ENCODE data around the gene ENAM. TPM values are rescaled to one million over a fixed set of nuclear protein-coding genes. Genes with fewer than 3 reads are reported as not detected.

Gene ENAM
- polyA plus RNA-seq, 1 of the 3 experiments (the other 2 are of a cell fraction): 0.20 TPM

GRCh38 chr4:70658418-70658817, 29.9 kb downstream of the ENAM start:
- no peak overlapping the region for H3K4me3 ChIP-seq (ENCODE audit: low read depth in 2 of 2, low read length in 1 of 2)
- H3K27ac ChIP-seq (ENCODE audit: low read depth in 2 of 2, low read length in 1 of 2): no peak overlapping the region
- H3K27me3 ChIP-seq (ENCODE audit: insufficient read depth): no peaks in the 10 kb centered on the region; the same call in 1 of the 2 replicates
- H3K9me3 ChIP-seq: no peaks in the 10 kb centered on the region
- no peaks in the 10 kb centered on the region for H3K4me1 ChIP-seq (ENCODE audit: control insufficient read depth in 1 of 2, insufficient read depth in 2 of 2, low read depth in 1 of 2, low read length in 1 of 2)
- no peaks in the 10 kb centered on the region for H3F3A ChIP-seq (replicated peaks; ENCODE audit: insufficient read depth)
- H3K36me3 ChIP-seq (replicated peaks in 1 of 2; ENCODE audit: control insufficient read depth in 1 of 2, insufficient read depth in 2 of 2, low read length in 1 of 2): no peaks in the 10 kb centered on the region
- H3K9ac ChIP-seq: no peak overlapping the region
- ChIA-PET POLR2A (no interaction called here), CTCF (no interaction called here)
- no peaks in the 10 kb centered on the region for H3K79me2 ChIP-seq (ENCODE audit: insufficient read depth)
- no peak overlapping the region for H3K4me2 ChIP-seq
- no peaks in the 10 kb centered on the region for H4K20me1 ChIP-seq (ENCODE audit: insufficient read depth)
- TF ChIP-seq, protein P1, sequence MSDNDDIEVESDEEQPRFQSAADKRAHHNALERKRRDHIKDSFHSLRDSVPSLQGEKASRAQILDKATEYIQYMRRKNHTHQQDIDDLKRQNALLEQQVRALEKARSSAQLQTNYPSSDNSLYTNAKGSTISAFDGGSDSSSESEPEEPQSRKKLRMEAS (IDR thresholded peaks at IDR 0.05; ENCODE audit: low read depth): no peak
- TF ChIP-seq GATA2 (CRISPR knock-in tag; IDR thresholded peaks at IDR 0.05) (no peak), SIN3A (IDR thresholded peaks at IDR 0.05; ENCODE audit: borderline replicate concordance, low read depth, low read length) (no peak), CHD2 (IDR thresholded peaks at IDR 0.05; ENCODE audit: low read length, partially characterized antibody) (no peak), ELF1 (IDR thresholded peaks at IDR 0.05) (no peak), IRF3 (IDR thresholded peaks at IDR 0.05; ENCODE audit: low read depth, low read length) (no peak), USF1 (IDR thresholded peaks at IDR 0.05; ENCODE audit: borderline replicate concordance, low read depth) (no peak), POLR2AphosphoS5 (IDR thresholded peaks at IDR 0.05; ENCODE audit: low read depth, low read length) (no peak), TEAD4 (IDR thresholded peaks at IDR 0.05; ENCODE audit: borderline replicate concordance, insufficient read depth) (no peak), FOXJ3 (CRISPR knock-in tag; IDR thresholded peaks at IDR 0.05) (no peak), RAD21 (IDR thresholded peaks at IDR 0.05; ENCODE audit: low read length) (no peak), EZH2phosphoT487 (IDR thresholded peaks at IDR 0.05; ENCODE audit: borderline replicate concordance, low read depth) (no peak), JUND (IDR thresholded peaks at IDR 0.05) (no peak), NFIC (IDR thresholded peaks at IDR 0.05; ENCODE audit: borderline replicate concordance) (no peak), FOSL2 (IDR thresholded peaks at IDR 0.05; ENCODE audit: borderline replicate concordance, low read depth) (no peak), RFX5 (IDR thresholded peaks at IDR 0.05; ENCODE audit: low read length) (no peak)
- TF ChIP-seq, protein P2, sequence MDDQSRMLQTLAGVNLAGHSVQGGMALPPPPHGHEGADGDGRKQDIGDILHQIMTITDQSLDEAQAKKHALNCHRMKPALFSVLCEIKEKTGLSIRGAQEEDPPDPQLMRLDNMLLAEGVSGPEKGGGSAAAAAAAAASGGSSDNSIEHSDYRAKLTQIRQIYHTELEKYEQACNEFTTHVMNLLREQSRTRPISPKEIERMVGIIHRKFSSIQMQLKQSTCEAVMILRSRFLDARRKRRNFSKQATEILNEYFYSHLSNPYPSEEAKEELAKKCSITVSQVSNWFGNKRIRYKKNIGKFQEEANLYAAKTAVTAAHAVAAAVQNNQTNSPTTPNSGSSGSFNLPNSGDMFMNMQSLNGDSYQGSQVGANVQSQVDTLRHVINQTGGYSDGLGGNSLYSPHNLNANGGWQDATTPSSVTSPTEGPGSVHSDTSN (IDR thresholded peaks at IDR 0.05): no peak
- TF ChIP-seq, protein P3, sequence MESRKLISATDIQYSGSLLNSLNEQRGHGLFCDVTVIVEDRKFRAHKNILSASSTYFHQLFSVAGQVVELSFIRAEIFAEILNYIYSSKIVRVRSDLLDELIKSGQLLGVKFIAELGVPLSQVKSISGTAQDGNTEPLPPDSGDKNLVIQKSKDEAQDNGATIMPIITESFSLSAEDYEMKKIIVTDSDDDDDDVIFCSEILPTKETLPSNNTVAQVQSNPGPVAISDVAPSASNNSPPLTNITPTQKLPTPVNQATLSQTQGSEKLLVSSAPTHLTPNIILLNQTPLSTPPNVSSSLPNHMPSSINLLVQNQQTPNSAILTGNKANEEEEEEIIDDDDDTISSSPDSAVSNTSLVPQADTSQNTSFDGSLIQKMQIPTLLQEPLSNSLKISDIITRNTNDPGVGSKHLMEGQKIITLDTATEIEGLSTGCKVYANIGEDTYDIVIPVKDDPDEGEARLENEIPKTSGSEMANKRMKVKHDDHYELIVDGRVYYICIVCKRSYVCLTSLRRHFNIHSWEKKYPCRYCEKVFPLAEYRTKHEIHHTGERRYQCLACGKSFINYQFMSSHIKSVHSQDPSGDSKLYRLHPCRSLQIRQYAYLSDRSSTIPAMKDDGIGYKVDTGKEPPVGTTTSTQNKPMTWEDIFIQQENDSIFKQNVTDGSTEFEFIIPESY (IDR thresholded peaks at IDR 0.05; ENCODE audit: borderline replicate concordance, low read depth): no peak
- no peak for DNase-seq
- peak overlapping the region; percentile 53 for H2AFZ ChIP-seq (ENCODE audit: low read depth)
- no peaks in the 10 kb centered on the region for H3K9me2 ChIP-seq
- 6% methylated on average over 3 of the region's 3 CpGs for WGBS (ENCODE audit: low lambda C conversion rate)
